GM21515 (cell line): ENCODE measurements around the gene ANKRD33B.
"Not testable (repeated sequence)": the region's sequence is repeated elsewhere in the genome, so short reads cannot be mapped to it uniquely, and the experiment has no call there.

Experiments
- ATAC-seq: cut with Tn5 transposase; IDR thresholded peaks from one replicate; pipeline ENCODE4 v1.9.1; 2021; ENCODE audit not compliant: unreplicated experiment

ANKRD33B gene

GRCh38 chr5:10536931-10537579, 26.8 kb upstream of the ANKRD33B start:
- ATAC-seq: no peak

- no peak for ATAC-seq
These were observed 26.2 kb upstream of the ANKRD33B start for GRCh38 chr5:10537624-10538023.

GRCh38 chr5:10538103-10538788, 25.6 kb upstream of the ANKRD33B start:
- no peak for ATAC-seq

GRCh38 chr5:10538789-10539686, 24.8 kb upstream of the ANKRD33B start:
- no peak for ATAC-seq

- no peak for ATAC-seq
These were observed 24.2 kb upstream of the ANKRD33B start for GRCh38 chr5:10539687-10539998.

GRCh38 chr5:10540036-10540544, 23.8 kb upstream of the ANKRD33B start:
- no peak for ATAC-seq

GRCh38 chr5:10540951-10541646, 22.8 kb upstream of the ANKRD33B start:
- no peak for ATAC-seq

GRCh38 chr5:10542055-10542550, 21.8 kb upstream of the ANKRD33B start:
- no peak for ATAC-seq

GRCh38 chr5:10543585-10544040, 20.3 kb upstream of the ANKRD33B start:
- ATAC-seq: no peak

- ATAC-seq: no peak
These were observed 18.8 kb upstream of the ANKRD33B start for GRCh38 chr5:10545084-10545483.

GRCh38 chr5:10546186-10546585, 17.7 kb upstream of the ANKRD33B start:
- no peak for ATAC-seq

- ATAC-seq: no peak
These were observed 15.3 kb upstream of the ANKRD33B start for GRCh38 chr5:10548418-10549122.

- ATAC-seq: not testable (repeated sequence)
These were observed 14.8 kb upstream of the ANKRD33B start for GRCh38 chr5:10549123-10549514.

- ATAC-seq: no peak
These were observed 13.5 kb upstream of the ANKRD33B start for GRCh38 chr5:10550222-10550995.

- no peak for ATAC-seq
These were observed 12.1 kb upstream of the ANKRD33B start for GRCh38 chr5:10551782-10552138.

GRCh38 chr5:10552183-10553143, 11.4 kb upstream of the ANKRD33B start:
- peak; percentile 62 for ATAC-seq

GRCh38 chr5:10553476-10553875, 10.4 kb upstream of the ANKRD33B start:
- no peak for ATAC-seq

GRCh38 chr5:10555277-10555684, 8.6 kb upstream of the ANKRD33B start:
- ATAC-seq: no peak
